Amniotic epithelial cell (primary cell): Measurements from ENCODE around the gene SLC9A3.

Experiments
- DNase-seq: peaks from one replicate; pipeline ENCODE4 v3.0.0-alpha.2; 2010; ENCODE audit warnings: low read depth

The SLC9A3 gene

DNA sequence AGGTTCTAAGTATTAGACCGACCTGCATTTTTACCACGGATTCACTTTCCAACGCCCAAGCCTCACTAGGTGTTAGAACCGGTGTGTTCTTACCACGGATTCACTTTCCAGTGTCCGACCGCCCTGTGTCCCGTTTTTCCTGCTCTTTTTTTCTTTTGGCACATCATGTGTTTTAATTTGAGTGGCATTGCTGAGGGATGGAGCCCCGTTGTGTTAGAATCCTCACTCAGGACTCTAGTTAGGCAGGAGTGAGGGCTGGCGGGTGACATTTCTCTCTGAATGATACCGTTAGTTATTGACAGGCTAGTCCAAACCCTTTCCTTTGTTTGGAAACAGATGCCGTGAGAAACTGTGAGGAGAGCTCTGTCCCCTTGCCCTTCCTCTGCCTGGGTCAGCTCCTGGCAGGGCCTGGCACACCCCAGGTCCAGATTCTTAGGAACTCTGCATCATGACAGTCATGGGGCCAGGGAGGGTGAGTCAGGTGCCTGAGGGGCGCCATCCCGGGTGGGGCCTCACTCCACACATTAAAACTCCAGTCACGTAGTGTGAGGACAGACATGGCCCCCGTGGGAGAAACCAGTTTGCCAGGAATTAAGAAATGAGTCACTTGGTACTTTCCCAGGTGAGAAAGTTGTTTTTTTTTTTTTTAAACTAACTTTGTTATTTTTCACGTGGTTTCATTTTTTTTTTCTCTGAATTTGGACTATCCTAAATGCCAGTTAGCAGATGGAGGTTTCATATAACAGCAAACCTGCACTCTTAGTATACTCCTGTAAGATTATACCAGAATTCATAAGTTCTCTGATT lies 65.5 kb downstream of the SLC9A3 start:
- DNase-seq = peak; percentile 42

DNA sequence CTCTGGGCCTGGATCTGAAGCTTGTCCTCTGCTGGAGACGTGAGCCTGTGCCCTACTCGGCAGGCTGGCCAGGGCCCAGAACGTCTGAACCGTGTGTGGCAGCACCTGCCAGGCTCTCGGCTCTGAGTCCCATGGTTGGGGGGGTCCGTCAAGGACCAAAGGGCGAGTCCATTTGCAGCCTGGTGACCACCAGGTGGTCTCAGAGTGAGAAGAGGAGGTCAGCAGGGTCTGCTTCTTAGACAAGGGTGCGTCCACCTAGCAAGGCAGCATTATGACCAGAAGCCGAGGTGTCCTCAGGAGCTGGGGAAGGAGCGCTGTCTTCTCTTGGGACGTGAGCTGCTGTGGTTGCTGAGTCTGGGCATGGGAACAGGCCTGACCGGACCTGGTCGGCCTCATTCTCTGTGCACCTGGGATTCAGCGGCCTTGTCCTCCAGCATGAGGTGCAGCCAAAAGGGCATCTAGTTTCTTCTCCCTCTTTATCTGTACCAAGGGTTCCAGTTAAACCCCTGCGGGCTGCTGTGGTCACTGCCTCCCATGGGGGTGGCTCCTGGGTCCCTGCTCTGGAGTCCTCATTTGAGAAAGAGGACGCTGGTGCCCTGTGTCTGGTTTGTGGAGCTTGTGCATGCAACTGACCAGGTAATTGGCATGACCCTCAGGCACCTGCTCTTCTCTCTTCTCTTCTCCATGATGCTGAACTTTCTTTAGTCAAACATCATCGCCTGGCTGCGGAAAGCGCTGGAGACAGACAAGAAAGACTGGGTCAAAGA lies 66.9 kb downstream of the SLC9A3 start:
- no peak for DNase-seq

DNA sequence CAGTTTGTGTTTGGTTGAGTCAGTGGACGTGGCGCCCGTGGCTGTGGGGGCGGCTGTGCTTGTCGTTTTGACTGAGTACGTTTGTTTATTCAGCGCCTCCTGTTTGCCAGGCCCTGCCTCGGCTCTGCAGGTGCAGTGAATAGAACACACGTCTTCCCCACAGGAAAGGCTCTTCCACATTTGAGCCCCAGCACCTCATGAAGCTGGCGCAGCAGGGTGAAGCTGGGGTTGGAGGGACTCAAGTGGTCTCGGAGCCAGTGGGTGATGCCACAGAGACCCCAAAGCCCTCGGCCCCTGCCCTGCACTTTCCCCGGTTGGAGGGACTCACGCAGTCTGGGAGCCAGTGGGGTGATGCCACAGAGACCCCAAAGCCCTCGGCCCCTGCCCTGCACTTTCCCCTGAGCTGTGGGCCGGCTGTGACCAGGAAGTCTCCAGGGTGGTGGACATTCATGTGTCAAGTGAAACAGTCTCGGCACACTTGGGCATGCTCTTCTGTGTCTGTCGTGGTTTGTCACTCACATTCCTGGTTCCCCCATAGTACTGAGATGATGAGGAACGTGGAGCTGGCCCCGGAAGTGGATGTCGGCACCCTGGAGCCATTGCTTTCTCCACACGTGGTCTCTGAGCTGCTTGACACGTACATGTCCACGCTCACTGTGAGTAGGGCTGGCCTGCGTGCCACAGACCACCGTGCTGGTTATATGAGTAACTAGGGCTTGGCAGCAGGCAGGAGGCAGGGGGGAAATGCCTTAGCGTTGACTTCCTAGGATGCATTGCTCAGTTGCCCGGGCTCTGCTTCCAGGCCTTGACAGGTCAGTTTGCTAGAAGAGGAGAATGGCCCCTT lies 67.7 kb downstream of the SLC9A3 start:
- DNase-seq = no peak

DNA sequence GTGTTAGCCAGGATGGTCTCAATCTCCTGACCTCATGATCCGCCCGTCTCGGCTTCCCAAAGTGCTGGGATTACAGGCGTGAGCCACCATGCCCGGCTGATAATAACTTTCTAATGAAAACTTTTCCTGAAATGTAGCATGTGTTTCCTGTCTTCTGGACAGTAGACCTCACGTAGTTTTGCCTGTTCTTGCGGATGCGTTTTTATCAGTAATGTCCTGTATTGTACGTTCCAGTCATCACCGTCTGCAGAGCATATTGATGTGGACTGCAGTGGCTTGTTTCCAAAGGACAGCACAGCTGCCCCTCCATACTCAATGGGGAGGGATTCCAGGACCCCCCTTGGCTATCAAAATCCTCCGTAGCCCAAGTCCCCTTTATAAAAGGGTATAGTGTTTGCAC lies 68.4 kb downstream of the SLC9A3 start:
- DNase-seq = no peak

DNA sequence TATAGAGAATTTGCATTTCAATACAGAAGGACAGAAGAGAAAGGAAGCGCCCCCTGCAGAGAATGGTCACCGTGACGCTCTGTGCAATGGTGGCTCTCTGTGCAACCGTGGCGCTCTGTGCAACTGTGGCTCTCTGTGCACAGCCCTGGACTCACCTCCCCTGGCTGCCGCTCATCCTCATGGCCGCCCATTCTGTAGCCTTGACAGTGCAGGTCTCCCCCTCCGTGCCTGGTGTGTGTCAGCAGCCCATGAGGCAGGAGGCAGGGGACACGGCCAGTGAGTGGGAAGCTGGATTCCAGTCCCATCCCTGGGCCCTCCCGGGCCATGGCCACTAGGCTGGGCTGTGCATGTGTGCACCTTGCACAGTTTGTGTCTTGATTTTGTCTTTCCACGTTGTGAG lies 69.3 kb downstream of the SLC9A3 start:
- DNase-seq = no peak

DNA sequence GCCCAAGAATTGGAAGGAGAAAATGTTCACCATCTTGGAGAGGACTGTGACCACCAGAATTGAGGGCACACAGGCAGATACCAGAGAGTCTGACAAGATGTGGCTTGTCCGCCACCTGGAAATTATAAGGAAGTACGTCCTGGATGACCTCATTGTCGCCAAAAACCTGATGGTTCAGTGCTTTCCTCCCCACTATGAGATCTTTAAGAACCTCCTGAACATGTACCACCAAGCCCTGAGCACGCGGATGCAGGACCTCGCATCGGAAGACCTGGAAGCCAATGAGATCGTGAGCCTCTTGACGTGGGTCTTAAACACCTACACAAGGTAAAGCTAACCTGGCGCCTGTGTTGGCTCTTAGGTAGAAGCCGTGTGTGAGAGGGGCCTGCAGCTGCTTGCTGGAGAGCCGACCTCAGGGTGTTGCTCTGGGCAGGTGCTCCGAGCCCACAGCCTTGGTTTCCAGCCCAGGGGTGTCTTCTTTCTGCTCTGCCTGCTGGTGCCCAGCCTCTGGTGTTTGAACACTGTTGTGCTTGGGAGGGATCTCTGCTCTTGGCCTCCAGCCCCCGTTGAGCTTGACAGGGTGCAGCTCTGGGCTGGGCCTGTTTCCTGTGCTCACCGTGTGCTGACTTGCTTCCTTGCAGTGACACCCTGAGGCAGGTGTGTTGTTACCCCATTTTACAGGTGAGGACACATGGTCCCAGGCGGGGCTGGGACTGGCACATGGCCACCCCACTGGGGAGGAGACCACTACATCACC lies 70.3 kb downstream of the SLC9A3 start:
- DNase-seq = no peak

DNA sequence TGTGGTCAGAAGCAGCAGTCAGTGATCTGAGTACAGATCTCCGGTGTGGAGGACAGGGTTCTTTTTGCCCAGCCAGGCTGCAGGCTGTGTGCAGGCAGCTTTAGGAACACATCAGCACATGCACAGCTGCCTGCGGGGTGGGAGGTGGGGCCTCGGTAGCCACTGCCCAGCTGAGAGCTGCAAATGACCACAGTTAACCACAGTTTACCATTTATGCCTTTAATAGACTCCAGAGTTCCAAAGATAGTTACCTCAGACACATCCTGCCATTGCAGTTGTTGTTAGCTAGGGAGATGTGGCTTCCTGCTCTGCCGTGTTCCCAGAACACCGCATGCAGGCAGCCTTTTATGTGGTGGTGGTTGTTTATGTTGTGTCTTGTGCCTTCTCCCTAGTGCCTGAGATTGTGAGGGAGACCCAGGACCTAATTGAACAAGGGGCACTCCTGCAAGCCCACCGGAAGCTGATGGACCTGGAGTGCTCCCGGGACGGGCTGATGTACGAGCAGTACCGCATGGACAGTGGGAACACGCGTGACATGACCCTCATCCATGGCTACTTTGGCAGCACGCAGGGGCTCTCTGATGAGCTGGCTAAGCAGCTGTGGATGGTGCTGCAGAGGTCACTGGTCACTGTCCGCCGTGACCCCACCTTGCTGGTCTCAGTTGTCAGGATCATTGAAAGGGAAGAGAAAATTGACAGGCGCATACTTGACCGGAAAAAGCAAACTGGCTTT lies 71.1 kb downstream of the SLC9A3 start:
- no peak for DNase-seq

DNA sequence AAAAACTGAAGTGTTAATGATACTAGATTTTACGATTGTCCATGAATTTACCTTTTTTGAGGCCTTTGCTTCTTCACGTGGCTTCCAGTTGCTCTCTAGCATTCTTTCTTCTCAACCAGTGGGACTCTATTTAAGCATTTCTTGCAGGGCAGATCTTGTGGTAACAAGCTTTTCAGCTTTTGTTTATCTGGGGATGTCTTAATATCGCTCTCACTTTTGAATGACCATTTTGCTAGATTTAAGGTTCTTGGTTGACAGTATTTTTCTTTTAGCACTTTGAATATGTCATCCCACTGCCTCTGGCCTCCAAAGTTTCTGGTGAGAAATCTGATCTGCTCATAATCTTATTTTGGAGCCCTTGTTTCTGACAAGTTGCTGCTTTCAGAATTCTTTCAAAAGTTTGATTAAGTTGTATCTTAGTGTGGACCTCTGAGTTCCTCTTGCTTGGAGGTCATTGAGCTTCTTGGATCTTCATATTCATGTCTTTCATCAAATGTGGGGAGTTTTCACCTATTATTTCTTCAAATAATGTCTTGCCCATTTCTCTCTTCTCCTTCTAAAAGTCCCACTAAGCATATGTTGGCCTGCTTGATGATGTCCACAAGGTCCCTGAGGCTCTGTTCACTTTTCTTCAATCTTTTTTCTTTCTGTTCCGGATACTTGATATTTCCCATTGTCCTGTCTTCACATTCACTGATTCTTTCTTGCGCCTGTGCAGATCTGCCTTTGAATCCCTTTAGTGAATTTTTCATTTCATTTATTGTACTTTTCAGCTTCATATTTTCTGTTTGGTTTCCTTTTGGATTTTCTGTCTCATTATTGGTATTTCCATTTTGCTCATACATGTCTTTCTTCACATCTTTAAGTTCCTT lies 72.4 kb downstream of the SLC9A3 start:
- DNase-seq = no peak

DNA sequence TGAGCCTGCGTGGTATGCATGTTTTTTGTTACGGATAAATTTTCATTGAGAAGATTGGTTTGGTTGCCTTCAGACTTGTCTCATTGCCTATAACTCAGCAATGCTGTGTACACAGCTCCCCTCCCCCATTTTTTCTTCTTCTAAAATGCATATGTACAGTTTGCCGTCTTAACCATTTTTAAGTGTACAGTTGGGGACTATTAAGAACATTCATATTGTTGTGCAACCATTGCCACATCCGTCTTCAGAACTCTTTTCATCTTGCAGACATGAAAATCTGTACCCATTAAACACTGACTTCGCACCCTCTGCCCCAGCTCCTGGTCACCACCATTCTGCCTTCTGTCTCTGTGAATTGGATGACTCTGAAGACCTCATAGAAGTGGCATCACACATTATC lies 75.1 kb downstream of the SLC9A3 start:
- no peak for DNase-seq

DNA sequence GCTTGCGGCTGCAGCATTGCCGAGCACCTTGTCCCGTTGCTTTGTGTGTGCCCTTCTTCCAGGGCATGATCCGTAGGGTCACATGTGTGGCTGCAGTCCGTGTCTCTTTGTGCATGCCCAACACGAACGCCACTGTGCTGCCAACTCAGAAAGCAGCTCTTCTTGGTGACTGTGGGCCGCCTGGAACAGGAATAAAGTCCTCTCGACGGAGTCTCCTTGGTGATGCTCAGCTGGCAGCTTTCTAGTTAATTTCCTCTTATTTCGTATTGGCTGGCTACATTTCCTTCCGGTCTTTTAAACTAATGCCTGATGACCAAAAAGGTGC lies 75.5 kb downstream of the SLC9A3 start:
- DNase-seq = no peak

DNA sequence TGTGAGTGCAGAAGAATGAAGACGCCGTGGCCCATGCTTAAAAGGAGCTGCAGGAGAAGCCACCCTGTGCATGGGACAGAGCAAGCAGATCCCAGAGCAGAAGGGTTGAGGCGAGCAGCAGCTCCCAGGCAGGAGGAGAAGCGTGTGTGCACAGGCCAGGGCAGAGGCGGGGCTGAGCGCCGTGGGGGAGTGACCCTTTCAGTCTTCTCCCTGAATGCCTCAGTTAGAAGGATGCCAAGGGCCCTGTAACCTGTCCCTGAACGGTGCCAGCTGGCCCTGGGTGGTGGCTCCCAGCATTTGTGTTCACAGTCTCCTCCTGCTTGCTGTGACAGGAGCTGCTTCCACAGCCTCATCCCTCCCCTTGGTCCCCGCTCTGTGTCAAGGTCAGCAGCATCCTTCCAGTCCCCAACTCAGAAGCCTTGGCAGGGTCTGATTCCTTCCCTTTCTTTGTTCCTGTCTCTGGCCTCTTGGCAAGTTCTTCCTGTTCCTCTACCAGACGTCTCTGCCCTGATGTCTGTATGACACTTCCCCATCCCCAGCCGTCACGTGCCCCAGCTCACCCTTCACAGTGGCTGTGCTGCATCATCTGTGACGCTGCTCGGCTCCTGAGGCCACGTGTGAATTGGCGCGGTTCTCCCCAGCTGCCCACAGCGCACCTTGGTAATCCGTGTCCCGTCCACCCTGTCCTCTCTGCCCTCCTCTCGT lies 76.0 kb downstream of the SLC9A3 start:
- DNase-seq = no peak

DNA sequence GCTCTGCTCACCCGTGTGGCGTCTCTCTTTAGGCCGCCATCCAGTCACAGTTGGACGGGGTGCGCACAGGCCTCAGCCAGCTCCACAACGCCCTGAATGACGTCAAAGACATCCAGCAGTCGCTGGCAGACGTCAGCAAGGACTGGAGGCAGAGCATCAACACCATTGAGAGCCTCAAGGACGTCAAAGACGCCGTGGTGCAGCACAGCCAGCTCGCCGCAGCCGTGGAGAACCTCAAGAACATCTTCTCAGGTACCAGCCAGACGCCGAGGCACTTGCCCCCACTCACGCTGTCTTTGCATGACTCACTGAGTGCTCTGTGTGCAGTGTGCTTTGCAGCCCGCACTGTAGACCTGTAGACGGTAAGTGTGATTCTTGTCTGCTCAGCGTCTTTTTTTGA lies 76.7 kb downstream of the SLC9A3 start:
- no peak for DNase-seq

DNA sequence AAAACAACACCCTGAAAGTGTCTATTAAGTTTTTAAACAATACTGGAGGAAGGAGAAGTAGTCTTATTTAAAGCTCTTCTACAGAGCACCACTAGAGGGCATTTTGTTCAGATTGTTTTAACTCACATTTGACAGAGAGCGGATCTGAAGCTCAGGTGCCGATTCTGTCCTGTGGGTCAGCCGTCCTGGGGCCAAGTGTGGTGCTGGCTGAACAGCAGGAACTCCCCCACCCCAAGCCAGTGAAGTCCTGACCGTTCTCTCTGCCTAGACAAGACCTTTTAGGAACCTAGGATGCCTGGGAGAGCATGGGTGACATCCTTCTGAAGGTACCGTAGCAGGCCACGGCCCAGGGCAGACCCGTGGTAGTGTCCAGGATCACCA lies 77.4 kb downstream of the SLC9A3 start:
- DNase-seq = peak; percentile 43

DNA sequence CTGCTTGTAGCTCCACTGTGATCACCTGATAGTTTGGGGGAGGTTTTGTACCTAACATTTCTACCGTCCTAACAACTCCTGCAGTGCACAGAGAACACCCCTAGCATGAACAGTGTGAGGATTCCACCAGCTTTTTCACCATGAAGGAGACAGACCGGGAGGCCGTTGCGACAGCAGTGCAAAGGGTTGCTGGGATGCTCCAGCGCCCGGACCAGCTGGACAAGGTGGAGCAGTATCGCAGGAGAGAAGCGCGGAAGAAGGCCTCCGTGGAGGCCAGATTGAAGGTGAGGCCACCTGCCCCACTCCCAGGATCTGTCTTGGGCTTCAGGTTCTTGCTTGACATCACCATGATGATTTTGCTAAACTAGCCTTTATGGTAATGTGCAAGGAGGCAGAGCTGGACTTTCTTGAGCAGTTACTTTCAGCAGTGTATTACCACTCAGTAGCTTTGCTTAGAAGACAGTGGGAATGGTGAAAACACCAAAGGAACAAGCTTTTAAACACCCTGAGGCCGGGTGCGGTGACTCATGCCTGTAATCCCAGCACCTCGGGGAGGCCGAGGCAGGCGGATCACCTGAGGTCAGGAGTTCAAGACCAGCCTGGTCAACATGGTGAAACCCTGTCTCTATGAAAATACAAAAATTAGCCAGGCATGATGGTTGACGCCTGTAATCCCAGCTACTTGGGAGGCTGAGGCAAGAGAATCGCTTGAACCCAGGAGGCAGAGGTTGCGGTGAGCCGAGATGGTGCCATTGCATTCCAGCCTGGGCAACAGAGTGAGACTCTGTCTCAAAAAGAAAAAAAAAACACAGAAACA lies 78.0 kb downstream of the SLC9A3 start:
- peak; percentile 13 for DNase-seq

DNA sequence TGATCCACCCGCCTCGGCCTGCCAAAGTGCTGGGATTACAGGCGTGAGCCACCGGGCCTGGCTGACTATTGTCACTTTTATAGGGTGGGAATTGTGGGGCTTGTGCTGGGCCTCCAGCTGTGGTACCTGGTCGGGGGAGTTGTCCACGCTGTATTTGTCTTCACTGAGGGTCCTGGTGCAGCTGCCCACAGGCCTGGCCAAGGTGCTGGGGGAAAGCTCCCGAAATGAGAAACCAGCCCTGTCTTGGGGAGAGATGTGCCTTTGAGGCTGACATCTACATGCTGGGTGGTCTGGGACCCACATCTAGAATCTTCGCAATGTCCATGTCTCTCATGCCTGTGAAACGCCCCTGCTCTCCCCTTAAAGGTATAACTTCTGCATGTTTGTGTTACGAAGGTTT lies 78.7 kb downstream of the SLC9A3 start:
- no peak for DNase-seq

DNA sequence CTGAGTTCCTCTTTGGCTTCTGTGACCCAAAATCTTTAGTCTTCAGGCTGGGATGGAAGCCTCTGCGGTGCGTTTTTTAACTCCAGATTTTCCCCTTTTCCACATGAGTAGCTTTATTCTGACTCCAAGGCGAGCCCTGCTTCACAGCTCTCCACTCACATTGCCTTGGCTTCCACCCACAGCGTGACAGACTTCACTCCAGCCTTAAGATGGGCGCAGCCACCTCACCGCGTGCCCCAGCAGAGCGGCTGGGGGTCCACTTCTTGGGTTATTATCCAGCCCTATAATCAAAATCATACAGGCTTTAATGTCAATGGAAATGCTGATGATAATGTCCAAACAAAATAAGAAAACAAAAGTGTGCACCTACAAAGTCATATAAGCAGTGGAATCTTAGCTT lies 80.0 kb downstream of the SLC9A3 start:
- DNase-seq = no peak

DNA sequence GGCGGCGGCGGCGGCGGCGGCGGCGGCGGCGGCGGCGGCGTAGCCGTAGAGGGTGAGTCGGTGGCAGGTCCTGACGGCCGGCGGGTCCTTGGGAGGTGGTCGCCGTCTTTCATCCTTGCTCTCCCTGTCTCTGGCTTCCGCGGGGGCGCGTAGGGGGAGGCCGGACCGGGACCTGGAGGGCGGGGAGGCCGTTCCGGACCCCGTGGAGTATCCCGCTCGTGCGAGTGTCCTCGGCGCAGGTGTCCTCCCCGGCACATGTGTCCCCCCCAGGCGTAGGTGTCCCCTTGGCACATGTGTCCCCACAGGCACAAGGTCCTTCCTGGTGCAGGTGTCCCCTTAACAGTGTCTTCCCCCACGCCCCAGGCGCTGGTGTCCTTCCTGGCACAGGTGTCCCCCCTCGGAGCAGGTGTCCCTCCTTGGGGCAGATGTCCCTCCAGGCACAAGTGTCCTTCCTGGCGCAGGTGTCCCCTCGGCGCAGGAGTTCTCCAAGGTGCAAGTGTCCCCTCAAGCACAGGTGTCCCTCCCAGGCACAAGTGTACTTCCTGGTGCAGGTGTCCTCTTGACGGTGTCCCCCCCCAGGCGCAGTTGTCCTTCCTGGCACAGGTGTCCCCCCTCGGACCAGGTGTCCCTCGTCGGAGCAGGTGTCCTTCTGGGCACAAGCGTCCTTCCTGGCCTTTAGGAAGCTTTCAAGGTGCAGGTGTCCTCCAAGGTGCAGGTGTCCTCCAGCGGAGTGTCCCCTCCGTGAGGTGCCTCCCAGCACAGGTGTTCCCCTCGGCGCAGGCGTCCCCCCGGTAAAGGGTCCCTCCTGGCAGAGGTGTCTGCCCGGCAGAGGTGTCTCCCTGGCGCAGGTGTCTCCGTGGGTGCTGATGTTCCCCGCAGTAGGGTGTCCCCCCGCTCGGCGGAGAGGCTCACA lies 80.8 kb downstream of the SLC9A3 start:
- no peak for DNase-seq
